ENCODE results near the gene SYNJ2. TPM values are rescaled to one million over a fixed set of nuclear protein-coding genes. Genes with fewer than 3 reads are reported as not detected.

Gene SYNJ2
- total and polyA plus RNA-seq, 2 donors (not counting 3 experiments of a cell fraction or from before 2014, with no cell fraction given) = 35.1 to 78.2 TPM

- ChIA-PET POLR2A (no interaction called here), CTCF (interaction anchor here (1.7 to 3.1 kb wide), 2 partner anchors 13 to 43 kb away, joined by 4 to 30 read pairs; no protein-coding TSS in a partner anchor)
- H3K9me3 ChIP-seq (replicated peaks; ENCODE audit: control insufficient read depth, insufficient read depth, low read length) = no peaks in the 10 kb centered on the region
- H4K20me1 ChIP-seq (replicated peaks; ENCODE audit: control insufficient read depth, extremely low read depth, insufficient read depth, low read length) = no peaks in the 10 kb centered on the region
- H3K36me3 ChIP-seq (ENCODE audit: control insufficient read depth in 2 of 2, extremely low read depth in 1 of 2, insufficient read depth in 2 of 2, low read length in 2 of 2) = peaks cover 0 to 4% of the 10 kb centered on the region in 2 experiments
- no peak for DNase-seq (ENCODE audit: low read depth, low spot score)
- H3K4me2 ChIP-seq (ENCODE audit: insufficient read depth, low read length) = no peak overlapping the region
- intact Hi-C loops (cut with micrococcal nuclease) = no loop called here
- H3K79me2 ChIP-seq (ENCODE audit: control insufficient read depth, insufficient read depth, low read length) = peaks cover 68% of the 10 kb centered on the region
- FAIRE-seq = no peak
- BruUV-seq (replicated peaks) = no TSS peak
- no peak overlapping the region for H3K9ac ChIP-seq (replicated peaks; ENCODE audit: extremely low read depth, insufficient read depth, low read length)
- H3K27me3 ChIP-seq (ENCODE audit: control insufficient read depth in 2 of 2, insufficient read depth in 2 of 2, low read length in 2 of 2) = no peaks in the 10 kb centered on the region
- H2AFZ ChIP-seq (ENCODE audit: low read depth, low read length) = no peak overlapping the region
- H3K9me1 ChIP-seq (replicated peaks; ENCODE audit: control insufficient read depth, extremely low read depth, insufficient read depth, low read length) = no peaks in the 10 kb centered on the region
- H3K4me1 ChIP-seq (ENCODE audit: control insufficient read depth, extremely low read depth, insufficient read depth, low read length) = peaks cover 42% of the 10 kb centered on the region
- H3K4me3 ChIP-seq (replicated peaks in 1 of 3; ENCODE audit: insufficient read depth in 1 of 3, low read depth in 1 of 3, low read length in 3 of 3) = no peak overlapping the region
- dilution Hi-C loops (cut with MboI; ENCODE audit: extremely low pct_ligation_motif_present, low sequenced_read_pairs) = no loop called here
- peak overlapping the region; percentile 14 for H3K27ac ChIP-seq (ENCODE audit: insufficient read depth, low read depth, low read length)
- TF ChIP-seq POLR2AphosphoS5 (IDR thresholded peaks at IDR 0.05; ENCODE audit: insufficient read depth, low read depth, low read length) (no peak), MYC (IDR thresholded peaks at IDR 0.05; ENCODE audit: low read depth, low read length) (no peak), GATA2 (IDR thresholded peaks at IDR 0.05; ENCODE audit: insufficient read depth, insufficient read length, low read depth, low read length) (no peak), POLR2A (IDR thresholded peaks at IDR 0.05; ENCODE audit: low read depth, low read length) (no peak), EZH2 (IDR thresholded peaks at IDR 0.05; ENCODE audit: borderline replicate concordance, low read depth, low read length, severe bottlenecking) (no peak), JUN (IDR thresholded peaks at IDR 0.05; ENCODE audit: borderline replicate concordance, insufficient read depth, insufficient read length, low read depth) (no peak), FOS (IDR thresholded peaks at IDR 0.05; ENCODE audit: borderline replicate concordance, insufficient read depth, low read length) (no peak), MAX (IDR thresholded peaks at IDR 0.05; ENCODE audit: insufficient read depth, insufficient read length) (no peak)
- TF ChIP-seq, protein P1, sequence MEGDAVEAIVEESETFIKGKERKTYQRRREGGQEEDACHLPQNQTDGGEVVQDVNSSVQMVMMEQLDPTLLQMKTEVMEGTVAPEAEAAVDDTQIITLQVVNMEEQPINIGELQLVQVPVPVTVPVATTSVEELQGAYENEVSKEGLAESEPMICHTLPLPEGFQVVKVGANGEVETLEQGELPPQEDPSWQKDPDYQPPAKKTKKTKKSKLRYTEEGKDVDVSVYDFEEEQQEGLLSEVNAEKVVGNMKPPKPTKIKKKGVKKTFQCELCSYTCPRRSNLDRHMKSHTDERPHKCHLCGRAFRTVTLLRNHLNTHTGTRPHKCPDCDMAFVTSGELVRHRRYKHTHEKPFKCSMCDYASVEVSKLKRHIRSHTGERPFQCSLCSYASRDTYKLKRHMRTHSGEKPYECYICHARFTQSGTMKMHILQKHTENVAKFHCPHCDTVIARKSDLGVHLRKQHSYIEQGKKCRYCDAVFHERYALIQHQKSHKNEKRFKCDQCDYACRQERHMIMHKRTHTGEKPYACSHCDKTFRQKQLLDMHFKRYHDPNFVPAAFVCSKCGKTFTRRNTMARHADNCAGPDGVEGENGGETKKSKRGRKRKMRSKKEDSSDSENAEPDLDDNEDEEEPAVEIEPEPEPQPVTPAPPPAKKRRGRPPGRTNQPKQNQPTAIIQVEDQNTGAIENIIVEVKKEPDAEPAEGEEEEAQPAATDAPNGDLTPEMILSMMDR (IDR thresholded peaks at IDR 0.05; ENCODE audit: extremely low read depth in 1 of 2, insufficient read depth in 1 of 2, low read depth in 1 of 2, low read length in 2 of 2) = no peak
These were observed 43.1 kb downstream of the SYNJ2 start for GRCh38 chr6:158024566-158025297.
